ENCODE data around the gene SBNO2.

DNA sequence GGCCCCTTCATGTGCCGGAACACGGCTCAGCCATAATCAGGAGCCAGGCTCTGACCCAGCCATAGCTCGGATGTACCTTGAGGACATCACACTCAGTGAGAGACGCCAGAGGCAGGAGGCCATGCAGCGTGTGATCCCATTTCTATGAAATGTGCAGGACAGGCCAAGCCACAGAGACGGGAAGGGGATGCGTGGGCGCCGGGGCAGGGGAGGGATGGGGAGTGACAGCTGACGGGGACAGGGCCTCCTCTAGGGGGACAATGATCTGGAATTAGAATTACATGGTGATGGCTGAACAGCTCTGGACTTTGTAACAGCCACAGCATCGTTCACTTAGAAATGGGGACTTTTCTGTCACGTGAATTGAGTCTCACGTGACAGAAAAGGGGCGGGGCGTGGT lies 34.9 kb downstream of the SBNO2 start:
- no peak for TF ChIP-seq POLR2A (IDR thresholded peaks at IDR 0.05)
- no peak for TF ChIP-seq CTCF (IDR thresholded peaks at IDR 0.05)

All from right lobe of liver (tissue), 4 donors.